DOHH2 (cell line): ENCODE measurements around the gene PXDC1.

Experiments
- H3F3A ChIP-seq: fragments of 200-600 bp; sonication (generic), shearing (Covaris generic); 2 replicates; pipeline ENCODE4 v1.6.0; 2016; ENCODE audit warnings: antibody characterized with exemption, mild to moderate bottlenecking; ENCODE audit not compliant: control insufficient read depth, insufficient read depth
- H3K27ac ChIP-seq: fragments of 200-600 bp; sonication (generic); 2 replicates; pipeline ENCODE4 v1.5.1; 2014; ENCODE audit warnings: low read depth, mild to moderate bottlenecking, low read length, moderate library complexity
- H3K27me3 ChIP-seq: fragments of 200-600 bp; sonication (generic); 2 replicates; pipeline ENCODE4 v1.6.1; 2014; ENCODE audit warnings: mild to moderate bottlenecking, low read length, mixed read lengths; ENCODE audit not compliant: control insufficient read depth
- H3K36me3 ChIP-seq: fragments of 200-600 bp; sonication (generic); 2 replicates; pipeline ENCODE4 v1.6.1; 2014; ENCODE audit warnings: mild to moderate bottlenecking, low read length, moderate library complexity, mixed read lengths; ENCODE audit not compliant: control insufficient read depth
- H3K4me1 ChIP-seq: fragments of 200-600 bp; sonication (generic); 2 replicates; pipeline ENCODE4 v1.6.1; 2014; ENCODE audit warnings: mild to moderate bottlenecking, low read length, mixed read lengths; ENCODE audit not compliant: control insufficient read depth
- H3K4me2 ChIP-seq: fragments of 200-600 bp; sonication (generic); 2 replicates; pipeline ENCODE4 v1.6.0; 2014; ENCODE audit warnings: mild to moderate bottlenecking, low read length, moderate library complexity
- H3K4me3 ChIP-seq: fragments of 200-600 bp; sonication (generic); 2 replicates; pipeline ENCODE4 v1.5.1; 2014; ENCODE audit warnings: mild to moderate bottlenecking, low read length, mixed read lengths
- H3K79me2 ChIP-seq: fragments of 200-600 bp; sonication (generic); 2 replicates; pipeline ENCODE4 v1.6.1; 2014; ENCODE audit warnings: mild to moderate bottlenecking, low read length, mixed read lengths; ENCODE audit not compliant: control insufficient read depth
- H3K9me2 ChIP-seq: fragments of 200-600 bp; sonication (generic); replicated peaks from 2 replicates; pipeline ENCODE4 v1.6.1; 2014; ENCODE audit warnings: mild to moderate bottlenecking, low read length, mixed read lengths; ENCODE audit not compliant: control insufficient read depth
- H3K9me3 ChIP-seq: fragments of 200-600 bp; sonication (generic); 2 replicates; pipeline ENCODE4 v1.6.1; 2014; ENCODE audit warnings: antibody characterized with exemption, low read length, mixed read lengths; ENCODE audit not compliant: control insufficient read depth, insufficient read depth
- H4K20me1 ChIP-seq: fragments of 200-600 bp; sonication (generic); 2 replicates; pipeline ENCODE4 v1.6.0; 2014; ENCODE audit warnings: low read depth, mild to moderate bottlenecking, antibody characterized with exemption, low read length, moderate library complexity; ENCODE audit not compliant: control insufficient read depth, insufficient read depth
- CTCF ChIP-seq: fragments of 200-600 bp; sonication (generic); IDR thresholded peaks from one replicate; pipeline ENCODE4 v1.5.1; 2014; ENCODE audit warnings: antibody characterized with exemption, mild to moderate bottlenecking, low read depth, low read length; ENCODE audit not compliant: poor library complexity, severe bottlenecking
- EZH2phosphoT487 ChIP-seq: fragments of 200-600 bp; sonication (generic); IDR thresholded peaks from 2 replicates; pipeline ENCODE4 v1.6.1; 2017; ENCODE audit warnings: borderline replicate concordance, mild to moderate bottlenecking, antibody characterized with exemption, low read length, moderate library complexity, mixed read lengths

The PXDC1 gene

GRCh38 chr6:3727593-3728108, 23.9 kb downstream of the PXDC1 start:
- Histone ChIP-seq H3K4me2 (no peak overlapping the region), H3K27ac (no peak overlapping the region), H3K27me3 (peaks cover 8% of the 10 kb centered on the region), H3K9me2 (no peaks in the 10 kb centered on the region), H3K36me3 (no peaks in the 10 kb centered on the region), H4K20me1 (no peaks in the 10 kb centered on the region), H3F3A (no peaks in the 10 kb centered on the region), H3K79me2 (no peaks in the 10 kb centered on the region), H3K9me3 (no peaks in the 10 kb centered on the region), H3K4me3 (no peak overlapping the region), H3K4me1 (no peaks in the 10 kb centered on the region)
- TF ChIP-seq CTCF (no peak), EZH2phosphoT487 (no peak)

GRCh38 chr6:3727036-3727435, 24.5 kb downstream of the PXDC1 start:
- no peaks in the 10 kb centered on the region for H3F3A ChIP-seq
- TF ChIP-seq CTCF = no peak
- no peak for TF ChIP-seq EZH2phosphoT487
- no peaks in the 10 kb centered on the region for H3K36me3 ChIP-seq
- H3K27me3 ChIP-seq = peaks cover 8% of the 10 kb centered on the region
- no peaks in the 10 kb centered on the region for H3K79me2 ChIP-seq
- H3K27ac ChIP-seq = no peak overlapping the region
- H3K4me2 ChIP-seq = no peak overlapping the region
- H3K4me3 ChIP-seq = no peak overlapping the region
- no peaks in the 10 kb centered on the region for H3K9me3 ChIP-seq
- no peaks in the 10 kb centered on the region for H3K4me1 ChIP-seq
- H3K9me2 ChIP-seq = no peaks in the 10 kb centered on the region
- H4K20me1 ChIP-seq = no peaks in the 10 kb centered on the region

- Histone ChIP-seq H3K4me3 (no peak overlapping the region), H3K4me2 (no peak overlapping the region), H3K79me2 (no peaks in the 10 kb centered on the region), H3F3A (no peaks in the 10 kb centered on the region), H3K27me3 (peaks cover 8% of the 10 kb centered on the region), H3K9me2 (no peaks in the 10 kb centered on the region), H4K20me1 (no peaks in the 10 kb centered on the region), H3K27ac (no peak overlapping the region), H3K36me3 (no peaks in the 10 kb centered on the region), H3K4me1 (no peaks in the 10 kb centered on the region), H3K9me3 (no peaks in the 10 kb centered on the region)
- TF ChIP-seq CTCF (no peak), EZH2phosphoT487 (no peak)
These were observed 25.1 kb downstream of the PXDC1 start for GRCh38 chr6:3726421-3726820.
